OCI-LY7 (cell line): Measurements from ENCODE around the gene OPTC. TPM values are rescaled to one million over a fixed set of nuclear protein-coding genes. Genes with fewer than 3 reads are reported as not detected.

Source experiments
- BruUV-seq: library from RNA; stranded (reverse); fragments of 400-500 nt; replicated peaks from 2 replicates; lab custom pipeline; 2021; lab: Mats Ljungman, UMichigan
- CTCF ChIA-PET: fragments of 300-600 bp; sonication (Branson Sonifier 250); formaldehyde crosslinking; loops from one replicate; lab custom pipeline; 2022; ENCODE audit warnings: antibody characterized with exemption; ENCODE audit not compliant: unreplicated experiment; lab: Charles Lee
- POLR2A ChIA-PET: fragments of 300-600 bp; sonication (Branson Sonifier 250); formaldehyde crosslinking; loops from one replicate; lab custom pipeline; 2022; ENCODE audit warnings: antibody characterized with exemption; lab: Charles Lee
- DNase-seq: peaks from one replicate; pipeline ENCODE4 v3.0.0-alpha.2; 2015; ENCODE audit warnings: low spot score
- H2AFZ ChIP-seq: fragments of 200-600 bp; sonication (generic), shearing (Covaris generic); 2 replicates; pipeline ENCODE4 v1.6.1; 2014; ENCODE audit warnings: mild to moderate bottlenecking, antibody characterized with exemption, low read length, moderate library complexity
- H3K27ac ChIP-seq: fragments of 200-600 bp; sonication (generic); 2 replicates; pipeline ENCODE4 v1.5.1; 2014; ENCODE audit warnings: mixed run types, low read depth, mild to moderate bottlenecking, moderate library complexity, low read length, inconsistent platforms; ENCODE audit not compliant: poor library complexity, severe bottlenecking
- H3K36me3 ChIP-seq: fragments of 200-600 bp; sonication (generic); 2 replicates; pipeline ENCODE4 v1.6.1; 2014; ENCODE audit warnings: mild to moderate bottlenecking, antibody characterized with exemption, low read length, moderate library complexity, mixed read lengths; ENCODE audit not compliant: insufficient read depth
- H3K4me1 ChIP-seq: fragments of 200-600 bp; sonication (generic); 2 replicates; pipeline ENCODE4 v1.5.1; 2014; ENCODE audit warnings: mild to moderate bottlenecking, low read length; ENCODE audit not compliant: insufficient read depth, poor library complexity, severe bottlenecking
- H3K4me2 ChIP-seq: fragments of 200-600 bp; sonication (generic); 2 replicates; pipeline ENCODE4 v1.6.1; 2014; ENCODE audit warnings: mild to moderate bottlenecking, low read length
- H3K4me3 ChIP-seq: fragments of 200-600 bp; sonication (generic); 2 replicates; pipeline ENCODE4 v1.5.1; 2014; ENCODE audit warnings: mild to moderate bottlenecking, low read depth, low read length; ENCODE audit not compliant: poor library complexity, severe bottlenecking
- H3K79me2 ChIP-seq: fragments of 200-600 bp; sonication (generic); 2 replicates; pipeline ENCODE4 v1.6.1; 2016; ENCODE audit warnings: low read depth, mild to moderate bottlenecking, low read length, moderate library complexity, mixed read lengths; ENCODE audit not compliant: insufficient read depth
- H3K9me2 ChIP-seq: fragments of 200-600 bp; sonication (generic); 2 replicates; pipeline ENCODE4 v1.6.1; 2016; ENCODE audit warnings: mild to moderate bottlenecking, low read length, mixed read lengths; ENCODE audit not compliant: insufficient read depth
- H3K9me3 ChIP-seq: fragments of 200-600 bp; sonication (generic); 2 replicates; pipeline ENCODE4 v1.6.1; 2014; ENCODE audit warnings: mild to moderate bottlenecking, mixed run types, low read length, mixed read lengths
- H4K20me1 ChIP-seq: fragments of 200-600 bp; sonication (generic); 2 replicates; pipeline ENCODE4 v1.6.1; 2014; ENCODE audit warnings: mild to moderate bottlenecking, antibody characterized with exemption, low read length, moderate library complexity, mixed read lengths; ENCODE audit not compliant: insufficient read depth
- EZH2phosphoT487 ChIP-seq: fragments of 200-600 bp; sonication (generic); IDR thresholded peaks from 2 replicates; pipeline ENCODE4 v1.6.1; 2018; ENCODE audit warnings: low read depth, borderline replicate concordance, mild to moderate bottlenecking, mixed run types, antibody characterized with exemption, low read length, moderate library complexity, mixed read lengths
- intact Hi-C: fragments of 100-400 bp; cut with micrococcal nuclease; formaldehyde crosslinking; loops from one replicate; pipeline ENCODE4 v1.10.0; 2022; ENCODE audit not compliant: unreplicated experiment
- total RNA-seq, 2 experiments: library from RNA; depleted of rRNA in 1 of 2; stranded (reverse); fragments of >200 nt in 1 of 2; shearing (Covaris generic) in 1 of 2; gene quantifications; 2 replicates each; pipeline ENCODE4 v1.2.3, GENCODE V29; 2014 to 2022
- TF ChIP-seq, protein P1 (sequence below): fragments of 200-600 bp; sonication (generic); conservative IDR thresholded peaks from 2 replicates; pipeline ENCODE4 v1.5.1; 2014; ENCODE audit warnings: mild to moderate bottlenecking, antibody characterized with exemption, low read length, moderate library complexity, mixed read lengths

The OPTC gene
- total RNA-seq, 2 experiments from 2014 or later, result not detected

DNA sequence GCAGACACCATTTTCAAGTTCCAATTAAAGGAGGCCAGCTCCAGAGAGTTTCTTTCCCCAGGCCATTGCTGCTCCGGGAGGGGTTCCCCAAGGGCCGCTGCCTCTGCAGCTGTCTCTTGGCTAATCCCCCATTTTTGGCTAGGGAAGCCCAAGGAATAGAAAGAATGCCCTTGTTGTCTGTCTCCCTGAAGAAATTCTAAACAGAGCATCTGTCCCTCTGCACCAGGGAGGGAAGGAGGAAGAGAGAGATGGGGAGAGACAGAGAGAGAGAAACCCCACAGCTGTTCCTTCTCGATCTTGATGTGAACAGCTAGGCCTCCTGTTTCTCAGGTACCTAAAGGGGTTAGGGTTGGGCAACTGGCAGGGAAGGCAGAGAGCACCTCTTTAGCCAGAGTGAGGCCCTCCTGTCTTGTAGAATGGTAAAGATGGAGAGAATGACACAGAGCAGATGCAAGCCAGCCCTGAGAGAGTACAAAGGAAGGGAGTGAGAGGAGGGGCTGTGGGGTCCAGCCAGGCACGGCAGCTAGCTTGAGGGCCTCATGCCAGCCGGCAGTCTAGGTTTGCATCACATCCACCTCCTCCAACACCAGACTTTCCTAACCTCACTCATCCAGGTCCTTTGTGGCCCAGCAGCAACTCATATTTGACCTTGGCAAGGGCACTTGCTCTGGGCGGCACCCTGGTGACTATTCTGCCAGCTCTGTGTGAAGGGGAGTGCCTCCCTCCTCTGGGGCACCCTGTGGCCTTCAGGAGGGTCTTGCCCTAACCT is 13.1 kb downstream of the OPTC start:
- H3K79me2 ChIP-seq, result no peaks in the 10 kb centered on the region
- H3K4me3 ChIP-seq, result no peak overlapping the region
- TF ChIP-seq, protein P1, sequence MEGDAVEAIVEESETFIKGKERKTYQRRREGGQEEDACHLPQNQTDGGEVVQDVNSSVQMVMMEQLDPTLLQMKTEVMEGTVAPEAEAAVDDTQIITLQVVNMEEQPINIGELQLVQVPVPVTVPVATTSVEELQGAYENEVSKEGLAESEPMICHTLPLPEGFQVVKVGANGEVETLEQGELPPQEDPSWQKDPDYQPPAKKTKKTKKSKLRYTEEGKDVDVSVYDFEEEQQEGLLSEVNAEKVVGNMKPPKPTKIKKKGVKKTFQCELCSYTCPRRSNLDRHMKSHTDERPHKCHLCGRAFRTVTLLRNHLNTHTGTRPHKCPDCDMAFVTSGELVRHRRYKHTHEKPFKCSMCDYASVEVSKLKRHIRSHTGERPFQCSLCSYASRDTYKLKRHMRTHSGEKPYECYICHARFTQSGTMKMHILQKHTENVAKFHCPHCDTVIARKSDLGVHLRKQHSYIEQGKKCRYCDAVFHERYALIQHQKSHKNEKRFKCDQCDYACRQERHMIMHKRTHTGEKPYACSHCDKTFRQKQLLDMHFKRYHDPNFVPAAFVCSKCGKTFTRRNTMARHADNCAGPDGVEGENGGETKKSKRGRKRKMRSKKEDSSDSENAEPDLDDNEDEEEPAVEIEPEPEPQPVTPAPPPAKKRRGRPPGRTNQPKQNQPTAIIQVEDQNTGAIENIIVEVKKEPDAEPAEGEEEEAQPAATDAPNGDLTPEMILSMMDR, result no peak
- TF ChIP-seq EZH2phosphoT487, result no peak
- peak overlapping the region; percentile 26; the same call in 1 of the 2 replicates for H2AFZ ChIP-seq
- H3K9me3 ChIP-seq, result no peaks in the 10 kb centered on the region
- H4K20me1 ChIP-seq, result no peaks in the 10 kb centered on the region
- ChIA-PET CTCF (no interaction called here), POLR2A (no interaction called here)
- no peaks in the 10 kb centered on the region for H3K9me2 ChIP-seq
- intact Hi-C loops, result loop anchor here (5.0 to 10.0 kb wide), 2 partner anchors 120 to 348 kb away; partner anchors contain the start of gene ATP2B4
- BruUV-seq, result no TSS peak
- DNase-seq, result no peak
- no peaks in the 10 kb centered on the region for H3K4me1 ChIP-seq
- H3K27ac ChIP-seq, result no peak overlapping the region
- no peak overlapping the region for H3K4me2 ChIP-seq
- H3K36me3 ChIP-seq, result no peaks in the 10 kb centered on the region

GRCh38 chr1:203507759-203508158 is 13.8 kb downstream of the OPTC start:
- POLR2A ChIA-PET, result no interaction called here
- Histone ChIP-seq H3K27ac (no peak overlapping the region), H3K36me3 (no peaks in the 10 kb centered on the region), H3K9me3 (no peaks in the 10 kb centered on the region), H3K4me2 (no peak overlapping the region), H3K9me2 (no peaks in the 10 kb centered on the region), H4K20me1 (no peaks in the 10 kb centered on the region), H3K79me2 (no peaks in the 10 kb centered on the region), H3K4me3 (no peak overlapping the region), H2AFZ (no peak overlapping the region), H3K4me1 (no peaks in the 10 kb centered on the region)
- DNase-seq, result no peak
- CTCF ChIA-PET, result no interaction called here
- no TSS peak for BruUV-seq
- no peak for TF ChIP-seq EZH2phosphoT487
- TF ChIP-seq, protein P1, result no peak
- intact Hi-C loops, result loop anchor here (5.0 to 10.0 kb wide), 2 partner anchors 120 to 347 kb away; partner anchors contain the start of gene ATP2B4
